ENCODE measurements around the gene COQ5. TPM values are rescaled to one million over a fixed set of nuclear protein-coding genes. Genes with fewer than 3 reads are reported as not detected.
A peak's percentile ranks its signal among the peaks of the same experiment; 100 is the strongest.

Gene COQ5
- total and polyA plus RNA-seq, 4 donors = 25.0 to 33.6 (median 30.6) TPM

DNA sequence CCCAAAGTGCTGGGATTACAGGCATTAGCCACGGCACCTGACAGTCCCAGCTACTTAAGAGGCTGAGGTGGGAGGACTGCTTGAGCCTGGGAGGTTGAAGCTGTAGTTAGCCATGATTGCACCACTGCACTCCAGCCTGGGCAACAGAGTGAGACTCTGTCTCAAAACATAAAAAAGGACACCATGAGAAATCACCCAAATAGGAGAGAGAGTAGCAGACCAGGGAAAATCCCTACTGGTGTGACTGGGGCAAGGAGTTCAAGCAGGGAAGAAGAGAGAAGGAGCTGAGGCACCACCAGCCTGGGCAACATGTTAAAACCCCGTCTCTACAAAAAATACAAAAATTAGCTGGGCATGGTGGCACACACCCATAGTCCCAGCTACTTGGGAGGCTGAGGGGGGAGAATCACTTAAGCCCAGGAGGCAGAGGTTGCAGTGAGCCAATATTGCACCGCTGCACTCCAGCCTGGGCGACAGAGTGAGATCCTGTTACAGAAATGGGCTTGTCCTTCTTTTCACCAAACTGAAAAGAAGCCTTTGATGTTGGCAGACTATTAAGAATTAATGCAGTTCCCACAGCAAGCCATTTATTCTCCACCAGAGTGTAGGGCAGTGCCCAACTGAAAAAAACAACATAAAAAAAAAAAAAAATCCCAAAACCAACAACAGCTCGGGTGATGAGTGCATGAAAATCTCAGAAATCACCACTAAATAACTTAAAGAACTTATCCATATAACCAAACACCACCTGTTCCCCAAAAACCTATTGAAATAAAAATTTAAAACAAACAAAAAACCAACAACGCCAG is 54.9 kb downstream of the COQ5 start:
- Histone ChIP-seq H3K27ac (ENCODE audit: low read depth in 1 of 2, low read length in 2 of 2) (no peak overlapping the region), H3K9ac (ENCODE audit: low read depth in 1 of 2, low read length in 2 of 2) (no peak overlapping the region), H3K36me3 (ENCODE audit: control insufficient read depth in 4 of 4, insufficient read depth in 3 of 4, low read depth in 1 of 4, low read length in 3 of 4) (no peaks in the 10 kb centered on the region), H3K4me1 (ENCODE audit: control insufficient read depth in 4 of 4, insufficient read depth in 4 of 4, low read length in 3 of 4) (peaks cover 0 to 7% (median 4%) of the 10 kb centered on the region in 4 donors), H3K9me3 (ENCODE audit: control insufficient read depth in 4 of 4, low read length in 3 of 4) (no peaks in the 10 kb centered on the region), H3K4me3 (ENCODE audit: low read depth in 1 of 3, low read length in 3 of 3) (no peak overlapping the region), H3K27me3 (ENCODE audit: control insufficient read depth in 4 of 4, insufficient read depth in 4 of 4, low read length in 3 of 4) (no peaks in the 10 kb centered on the region)
- DNase-seq (ENCODE audit: low spot score) = no peak
- TF ChIP-seq, protein P1, sequence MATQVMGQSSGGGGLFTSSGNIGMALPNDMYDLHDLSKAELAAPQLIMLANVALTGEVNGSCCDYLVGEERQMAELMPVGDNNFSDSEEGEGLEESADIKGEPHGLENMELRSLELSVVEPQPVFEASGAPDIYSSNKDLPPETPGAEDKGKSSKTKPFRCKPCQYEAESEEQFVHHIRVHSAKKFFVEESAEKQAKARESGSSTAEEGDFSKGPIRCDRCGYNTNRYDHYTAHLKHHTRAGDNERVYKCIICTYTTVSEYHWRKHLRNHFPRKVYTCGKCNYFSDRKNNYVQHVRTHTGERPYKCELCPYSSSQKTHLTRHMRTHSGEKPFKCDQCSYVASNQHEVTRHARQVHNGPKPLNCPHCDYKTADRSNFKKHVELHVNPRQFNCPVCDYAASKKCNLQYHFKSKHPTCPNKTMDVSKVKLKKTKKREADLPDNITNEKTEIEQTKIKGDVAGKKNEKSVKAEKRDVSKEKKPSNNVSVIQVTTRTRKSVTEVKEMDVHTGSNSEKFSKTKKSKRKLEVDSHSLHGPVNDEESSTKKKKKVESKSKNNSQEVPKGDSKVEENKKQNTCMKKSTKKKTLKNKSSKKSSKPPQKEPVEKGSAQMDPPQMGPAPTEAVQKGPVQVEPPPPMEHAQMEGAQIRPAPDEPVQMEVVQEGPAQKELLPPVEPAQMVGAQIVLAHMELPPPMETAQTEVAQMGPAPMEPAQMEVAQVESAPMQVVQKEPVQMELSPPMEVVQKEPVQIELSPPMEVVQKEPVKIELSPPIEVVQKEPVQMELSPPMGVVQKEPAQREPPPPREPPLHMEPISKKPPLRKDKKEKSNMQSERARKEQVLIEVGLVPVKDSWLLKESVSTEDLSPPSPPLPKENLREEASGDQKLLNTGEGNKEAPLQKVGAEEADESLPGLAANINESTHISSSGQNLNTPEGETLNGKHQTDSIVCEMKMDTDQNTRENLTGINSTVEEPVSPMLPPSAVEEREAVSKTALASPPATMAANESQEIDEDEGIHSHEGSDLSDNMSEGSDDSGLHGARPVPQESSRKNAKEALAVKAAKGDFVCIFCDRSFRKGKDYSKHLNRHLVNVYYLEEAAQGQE (IDR thresholded peaks at IDR 0.05) = no peak
- no peak for TF ChIP-seq JUND (IDR thresholded peaks at IDR 0.05)
- WGBS = 87% methylated on average over 6 of the region's 6 CpGs

DNA sequence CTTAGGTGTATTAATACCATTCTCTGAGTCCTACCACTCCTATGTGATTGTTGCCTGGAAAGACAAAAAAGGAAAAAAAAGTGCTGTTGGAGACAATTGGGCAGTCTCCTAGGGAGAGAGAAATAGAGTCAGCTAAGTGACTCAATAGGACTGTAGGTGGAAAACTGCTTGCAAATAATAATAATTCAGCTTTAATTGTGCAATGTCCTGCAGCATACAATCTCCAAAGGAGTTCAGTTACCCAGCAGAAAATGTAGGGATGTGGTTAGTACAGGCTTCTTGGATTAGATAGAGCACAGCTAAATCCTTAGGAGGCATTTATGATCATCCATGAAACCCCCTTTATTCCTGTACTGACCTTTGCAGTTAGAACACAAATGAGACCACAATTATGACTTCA is 56.4 kb downstream of the COQ5 start:
- Histone ChIP-seq H3K36me3 (ENCODE audit: control insufficient read depth in 4 of 4, insufficient read depth in 3 of 4, low read depth in 1 of 4, low read length in 3 of 4) (no peaks in the 10 kb centered on the region), H3K27me3 (ENCODE audit: control insufficient read depth in 4 of 4, insufficient read depth in 4 of 4, low read length in 3 of 4) (no peaks in the 10 kb centered on the region), H3K27ac (ENCODE audit: low read depth in 1 of 2, low read length in 2 of 2) (no peak overlapping the region), H3K9ac (ENCODE audit: low read depth in 1 of 2, low read length in 2 of 2) (no peak overlapping the region), H3K4me3 (ENCODE audit: low read depth in 1 of 3, low read length in 3 of 3) (no peak overlapping the region), H3K4me1 (ENCODE audit: control insufficient read depth in 4 of 4, insufficient read depth in 4 of 4, low read length in 3 of 4) (peaks cover 0 to 15% (median 14%) of the 10 kb centered on the region in 4 donors), H3K9me3 (ENCODE audit: control insufficient read depth in 4 of 4, low read length in 3 of 4) (no peaks in the 10 kb centered on the region)
- no peak for TF ChIP-seq RXRA (IDR thresholded peaks at IDR 0.05)
- TF ChIP-seq TAF1 (conservative IDR thresholded peaks at IDR 0.05) = no peak
- no peak for TF ChIP-seq YY1 (IDR thresholded peaks at IDR 0.05)
- TF ChIP-seq, protein P2, sequence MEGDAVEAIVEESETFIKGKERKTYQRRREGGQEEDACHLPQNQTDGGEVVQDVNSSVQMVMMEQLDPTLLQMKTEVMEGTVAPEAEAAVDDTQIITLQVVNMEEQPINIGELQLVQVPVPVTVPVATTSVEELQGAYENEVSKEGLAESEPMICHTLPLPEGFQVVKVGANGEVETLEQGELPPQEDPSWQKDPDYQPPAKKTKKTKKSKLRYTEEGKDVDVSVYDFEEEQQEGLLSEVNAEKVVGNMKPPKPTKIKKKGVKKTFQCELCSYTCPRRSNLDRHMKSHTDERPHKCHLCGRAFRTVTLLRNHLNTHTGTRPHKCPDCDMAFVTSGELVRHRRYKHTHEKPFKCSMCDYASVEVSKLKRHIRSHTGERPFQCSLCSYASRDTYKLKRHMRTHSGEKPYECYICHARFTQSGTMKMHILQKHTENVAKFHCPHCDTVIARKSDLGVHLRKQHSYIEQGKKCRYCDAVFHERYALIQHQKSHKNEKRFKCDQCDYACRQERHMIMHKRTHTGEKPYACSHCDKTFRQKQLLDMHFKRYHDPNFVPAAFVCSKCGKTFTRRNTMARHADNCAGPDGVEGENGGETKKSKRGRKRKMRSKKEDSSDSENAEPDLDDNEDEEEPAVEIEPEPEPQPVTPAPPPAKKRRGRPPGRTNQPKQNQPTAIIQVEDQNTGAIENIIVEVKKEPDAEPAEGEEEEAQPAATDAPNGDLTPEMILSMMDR (IDR thresholded peaks at IDR 0.05; ENCODE audit: low read depth, low read length, missing input control) = no peak
- TF ChIP-seq, protein P3, sequence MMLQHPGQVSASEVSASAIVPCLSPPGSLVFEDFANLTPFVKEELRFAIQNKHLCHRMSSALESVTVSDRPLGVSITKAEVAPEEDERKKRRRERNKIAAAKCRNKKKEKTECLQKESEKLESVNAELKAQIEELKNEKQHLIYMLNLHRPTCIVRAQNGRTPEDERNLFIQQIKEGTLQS (IDR thresholded peaks at IDR 0.05) = no peak
- no peak for DNase-seq (ENCODE audit: low spot score)

DNA sequence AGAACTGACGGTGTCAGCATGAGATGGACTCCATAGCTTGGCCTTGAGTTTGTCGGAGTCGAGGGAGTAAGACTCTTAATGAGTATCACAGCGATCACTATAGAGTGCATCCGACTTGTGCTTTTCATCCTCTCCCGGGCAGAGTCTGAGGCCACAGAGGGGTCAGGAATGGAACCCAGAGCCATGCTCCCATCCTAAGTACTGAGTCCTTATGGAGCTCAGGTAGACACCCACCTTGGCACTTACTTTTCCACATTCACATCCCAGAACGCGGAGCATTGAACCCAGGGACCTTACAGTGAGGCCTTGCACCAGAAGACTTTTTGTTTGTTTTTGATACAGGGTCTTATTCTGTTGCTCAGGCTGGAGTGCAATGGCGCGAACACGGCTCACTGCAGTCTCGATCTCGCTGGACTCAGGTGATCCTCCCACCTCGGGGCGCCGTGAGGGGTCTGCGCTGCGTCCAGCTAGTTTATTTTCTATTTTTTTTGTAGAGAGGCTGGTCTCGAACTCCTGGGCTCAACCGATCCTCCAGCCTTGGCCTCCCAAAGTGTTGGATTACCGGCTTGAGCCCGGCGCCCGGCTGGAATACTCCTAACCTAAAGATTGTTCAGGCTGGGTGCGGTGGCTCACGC is 58.7 kb downstream of the COQ5 start:
- peak overlapping the region; percentile 15 to 92 for H3K27ac ChIP-seq (ENCODE audit: low read depth in 1 of 2, low read length in 2 of 2)
- 72% methylated on average over 26 of the region's 26 CpGs for WGBS
- DNase-seq (ENCODE audit: low spot score) = no peak
- TF ChIP-seq HNF4A (conservative IDR thresholded peaks at IDR 0.05) = no peak
- TF ChIP-seq YY1 (IDR thresholded peaks at IDR 0.05) = no peak
- TF ChIP-seq FOXA2 (IDR thresholded peaks at IDR 0.05) = no peak
- TF ChIP-seq, protein P2 (IDR thresholded peaks at IDR 0.05; ENCODE audit: low read depth, low read length, missing input control) = no peak
- TF ChIP-seq TAF1 (conservative IDR thresholded peaks at IDR 0.05) = no peak
- no peak for TF ChIP-seq GABPA (IDR thresholded peaks at IDR 0.05 in 1 of 2, conservative IDR thresholded peaks at IDR 0.05 in 1 of 2)
- no peak for TF ChIP-seq SP1 (IDR thresholded peaks at IDR 0.05)
- no peak for TF ChIP-seq NR2F2 (IDR thresholded peaks at IDR 0.05)
- no peak for TF ChIP-seq RAD21 (IDR thresholded peaks at IDR 0.05)
- TF ChIP-seq, protein P1 (IDR thresholded peaks at IDR 0.05) = no peak
- TF ChIP-seq JUND (IDR thresholded peaks at IDR 0.05) = no peak

More for the DNA sequence above, 58.7 kb downstream of the COQ5 start:
- peaks cover 0 to 29% (median 17%) of the 10 kb centered on the region in 4 donors for H3K4me1 ChIP-seq (ENCODE audit: control insufficient read depth in 4 of 4, insufficient read depth in 4 of 4, low read length in 3 of 4)
- H3K36me3 ChIP-seq (ENCODE audit: control insufficient read depth in 4 of 4, insufficient read depth in 3 of 4, low read depth in 1 of 4, low read length in 3 of 4) = peaks cover 0 to 9% (median 5%) of the 10 kb centered on the region in 4 donors
- H3K27me3 ChIP-seq (ENCODE audit: control insufficient read depth in 4 of 4, insufficient read depth in 4 of 4, low read length in 3 of 4) = no peaks in the 10 kb centered on the region
- H3K4me3 ChIP-seq (ENCODE audit: low read depth in 1 of 3, low read length in 3 of 3) = peak overlapping the region; percentile 62 to 96 (median 86)
- H3K9me3 ChIP-seq (ENCODE audit: control insufficient read depth in 4 of 4, low read length in 3 of 4) = no peaks in the 10 kb centered on the region
- peak overlapping the region in 1 of 2 donors; percentile 7 for H3K9ac ChIP-seq (ENCODE audit: low read depth in 1 of 2, low read length in 2 of 2)
